ENCODE measurements around the gene DAAM1.

DAAM1 gene

DNA sequence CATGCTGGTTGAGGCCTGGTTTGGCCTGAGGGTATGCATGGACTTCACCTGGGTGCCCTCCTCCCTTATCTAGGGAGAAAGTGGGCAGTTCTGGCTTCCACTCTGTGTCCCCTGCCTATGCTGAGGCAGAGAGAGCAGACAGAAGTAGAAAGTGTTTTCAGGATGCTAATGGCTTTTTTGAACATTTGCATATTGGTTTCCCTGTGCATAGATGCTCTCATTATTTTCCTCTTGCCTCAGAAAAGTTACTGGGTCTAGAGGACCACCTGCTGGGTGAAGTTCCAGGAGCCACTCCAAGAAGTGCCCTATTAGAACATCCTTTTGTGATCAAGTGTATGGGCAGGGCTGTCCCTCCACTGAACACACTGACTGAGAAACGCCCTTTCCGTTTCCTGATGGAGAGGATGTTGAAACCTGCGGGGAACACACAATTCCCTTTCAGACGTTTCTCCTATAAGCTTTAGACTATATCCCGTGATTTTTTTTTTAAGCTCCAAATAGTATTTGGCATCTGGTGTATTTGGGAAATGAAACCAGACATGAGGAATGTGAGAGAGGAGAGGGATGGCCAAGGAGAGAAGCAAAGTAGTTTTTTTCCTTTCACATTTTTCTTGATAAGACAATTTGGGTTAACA is 66.6 kb downstream of the DAAM1 start:
- no peak for DNase-seq (ENCODE audit: low read depth in 2 of 2)

DNA sequence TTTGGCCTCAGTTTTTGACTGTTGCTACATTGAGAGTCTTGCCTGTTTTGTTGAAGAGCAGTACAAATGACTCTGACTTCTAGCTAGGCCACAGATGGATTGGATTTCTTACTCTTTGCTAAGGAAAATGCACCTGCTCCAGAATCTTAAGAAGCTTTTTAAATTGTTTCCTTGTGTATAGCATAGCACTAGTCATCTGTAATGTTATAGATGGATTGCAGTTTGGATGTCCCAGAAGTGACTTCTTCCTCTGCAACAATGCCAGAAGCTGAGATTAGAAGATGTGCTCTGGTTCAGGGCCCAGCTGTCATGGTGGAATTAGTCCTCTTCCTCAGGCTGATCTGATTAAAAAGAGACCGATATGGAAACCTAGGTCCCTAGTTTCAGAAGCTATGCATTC is 67.9 kb downstream of the DAAM1 start:
- DNase-seq (ENCODE audit: low read depth in 2 of 2) = no peak

DNA sequence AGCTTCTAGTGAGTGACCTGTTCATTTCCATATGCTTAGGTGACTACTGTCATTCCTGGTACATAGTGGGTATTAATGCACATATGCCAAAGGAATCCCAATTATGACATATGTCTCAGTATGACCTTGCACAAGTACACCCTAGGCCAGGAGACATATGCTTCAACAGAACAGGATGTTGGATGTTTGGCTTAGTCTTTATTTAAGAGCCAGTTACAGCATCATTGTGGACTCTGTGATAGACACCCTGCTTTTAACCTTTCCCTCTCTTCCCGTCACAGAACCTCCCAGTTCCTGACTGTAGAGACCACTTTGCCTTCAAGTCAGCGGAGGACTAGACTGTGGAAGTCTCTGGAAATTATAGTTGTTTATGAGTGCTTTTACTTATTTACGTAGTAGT is 72.9 kb downstream of the DAAM1 start:
- DNase-seq (ENCODE audit: low read depth in 2 of 2) = no peak

DNA sequence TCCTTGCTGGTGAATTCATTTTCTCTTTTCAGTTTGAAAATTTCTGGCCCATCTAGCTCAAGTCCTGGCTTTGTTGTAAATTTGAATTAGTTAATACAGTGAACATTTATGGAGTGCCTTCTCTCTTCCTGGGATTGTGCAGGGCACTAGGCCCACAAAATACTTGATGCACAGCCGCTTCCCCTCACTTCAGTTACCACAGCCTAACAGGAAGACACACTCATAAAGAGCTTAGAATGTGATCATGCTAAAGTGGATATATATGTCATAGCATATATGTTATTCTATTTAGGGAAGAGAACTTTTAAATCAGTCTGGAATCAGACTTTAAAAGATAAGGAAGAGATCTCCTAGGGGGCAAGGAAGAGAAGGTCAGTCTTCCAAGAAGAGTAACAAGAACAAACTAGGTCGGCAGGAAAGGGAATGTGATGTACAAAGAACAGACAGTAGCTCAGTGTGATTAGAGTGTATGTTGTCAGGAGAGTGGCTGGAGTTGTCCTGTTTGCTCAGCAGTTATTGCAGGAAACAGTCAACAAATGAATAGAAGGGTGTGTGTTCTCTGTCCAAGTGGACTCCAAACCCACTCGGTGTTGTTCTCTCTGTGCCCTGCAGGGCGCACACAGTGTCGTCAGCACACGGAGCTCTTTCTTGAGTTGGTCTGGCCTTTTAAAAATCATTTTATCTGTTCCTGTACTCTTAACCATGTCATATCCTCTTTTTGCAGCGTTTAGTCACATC is 74.4 kb downstream of the DAAM1 start:
- no peak for DNase-seq (ENCODE audit: low read depth in 2 of 2)

DNA sequence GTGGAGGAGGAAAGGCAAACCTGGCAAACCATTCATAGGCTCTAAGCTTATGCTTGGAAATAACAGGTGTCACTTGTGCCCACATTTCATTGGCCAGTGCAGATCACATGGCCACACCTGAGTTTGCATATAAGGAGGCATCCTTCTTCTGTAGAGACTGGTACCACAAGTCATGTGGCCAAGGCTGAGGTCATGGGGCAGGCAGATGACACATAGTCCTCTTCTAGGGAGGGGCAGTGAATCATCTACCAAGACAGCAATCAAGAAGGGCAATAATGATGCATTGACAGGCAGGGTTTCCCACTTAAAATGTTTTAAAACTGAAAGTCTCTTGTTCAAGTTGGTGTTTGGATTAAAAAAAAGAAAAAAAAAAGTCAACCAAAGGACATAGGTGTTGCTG is 77.3 kb downstream of the DAAM1 start:
- DNase-seq (ENCODE audit: low read depth in 2 of 2) = no peak

DNA sequence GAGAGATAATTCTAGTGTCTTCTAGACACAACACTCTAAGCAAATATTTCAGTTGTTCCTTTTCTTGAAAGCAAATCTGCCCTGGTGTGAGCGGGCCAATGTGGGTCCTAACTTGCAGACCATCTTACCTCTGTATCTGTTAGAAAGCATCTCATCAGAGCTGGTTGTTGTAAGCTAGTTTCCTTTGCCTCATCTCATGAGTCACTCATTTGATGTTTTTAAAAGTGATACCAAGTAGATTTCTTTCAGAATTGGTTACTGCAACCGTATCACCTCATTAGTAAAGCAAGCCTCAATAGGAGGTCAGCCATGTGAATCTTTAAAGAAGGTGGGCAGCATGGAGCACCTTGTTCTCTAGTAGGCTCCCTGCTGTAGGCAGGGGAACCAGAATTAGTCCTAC is 78.6 kb downstream of the DAAM1 start:
- no peak for DNase-seq (ENCODE audit: low read depth in 2 of 2)

DNA sequence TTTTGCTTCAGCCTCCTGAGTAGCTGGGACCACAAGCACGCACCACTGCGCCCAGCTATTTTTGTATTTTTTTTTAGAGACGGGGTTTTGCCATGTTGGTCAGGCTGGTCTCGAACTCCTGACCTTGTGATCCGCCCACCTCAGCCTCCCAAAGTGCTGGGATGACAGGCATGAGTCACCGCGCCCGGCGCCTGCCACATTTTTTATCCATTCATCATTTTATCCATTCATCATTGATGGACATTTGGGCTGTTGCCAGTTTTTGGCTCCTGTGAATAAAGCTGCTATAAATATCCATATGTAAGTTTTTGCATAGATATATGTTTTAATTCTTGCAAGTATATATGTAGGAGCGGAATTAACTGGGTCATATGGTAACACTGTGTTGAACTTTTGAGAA is 79.5 kb downstream of the DAAM1 start:
- DNase-seq (ENCODE audit: low read depth in 2 of 2) = no peak

DNA sequence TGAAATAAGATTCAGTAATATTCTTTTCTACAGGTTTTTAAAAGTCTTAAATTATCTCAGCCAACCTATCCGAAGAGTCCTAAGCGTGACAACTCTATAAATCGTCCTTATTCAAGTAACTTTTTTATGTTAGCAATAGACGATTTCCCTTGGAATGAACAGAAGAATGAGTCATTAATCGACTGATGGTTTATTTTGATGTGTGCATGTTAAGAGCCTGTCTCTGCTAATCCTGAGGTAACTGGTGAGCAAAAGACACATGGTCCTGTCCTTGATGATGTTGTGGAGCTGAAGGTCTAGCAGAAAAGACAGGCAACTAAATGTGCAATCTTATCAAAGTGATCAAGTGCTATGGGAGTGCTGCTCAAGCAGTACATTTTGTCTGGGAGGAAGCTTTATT is 80.4 kb downstream of the DAAM1 start:
- DNase-seq (ENCODE audit: low read depth in 2 of 2) = no peak

DNA sequence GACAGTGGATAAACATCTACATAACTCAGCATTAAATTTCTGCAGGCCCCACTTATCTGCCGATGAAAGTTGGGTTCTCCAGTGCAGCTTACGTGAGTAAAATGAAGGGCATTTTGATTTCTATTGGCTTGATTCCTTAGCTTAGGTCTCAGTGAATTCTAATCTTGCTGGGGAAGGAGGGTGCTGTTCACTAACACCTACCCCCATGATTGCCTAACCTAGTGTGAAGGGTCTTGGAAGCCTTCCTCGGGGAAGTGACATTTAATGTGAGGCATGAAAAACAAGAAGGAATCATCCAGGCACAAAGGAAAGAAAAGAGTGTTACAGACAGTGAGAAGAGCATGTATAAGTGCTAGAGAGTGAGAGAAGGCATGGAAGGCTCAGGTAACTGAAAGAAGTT is 81.0 kb downstream of the DAAM1 start:
- DNase-seq (ENCODE audit: low read depth in 2 of 2) = no peak

DNA sequence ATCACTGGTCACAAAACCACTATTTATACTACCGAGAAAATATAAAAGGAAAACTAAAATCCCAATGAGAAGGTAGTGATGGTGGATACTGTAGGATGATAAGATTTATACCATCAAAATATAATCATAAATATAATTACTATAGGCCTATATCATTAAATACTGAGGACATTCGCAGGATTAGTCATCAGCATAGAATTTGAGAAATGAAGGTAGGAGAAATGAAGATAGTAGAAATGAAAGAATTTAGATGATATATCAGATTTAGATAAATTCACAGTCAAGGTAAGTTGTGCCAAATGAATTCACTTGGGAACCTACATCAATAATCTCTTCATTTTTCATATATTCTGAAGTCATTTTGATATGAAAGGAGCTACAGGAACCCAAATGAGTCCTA is 82.8 kb downstream of the DAAM1 start:
- no peak for DNase-seq (ENCODE audit: low read depth in 2 of 2)

DNA sequence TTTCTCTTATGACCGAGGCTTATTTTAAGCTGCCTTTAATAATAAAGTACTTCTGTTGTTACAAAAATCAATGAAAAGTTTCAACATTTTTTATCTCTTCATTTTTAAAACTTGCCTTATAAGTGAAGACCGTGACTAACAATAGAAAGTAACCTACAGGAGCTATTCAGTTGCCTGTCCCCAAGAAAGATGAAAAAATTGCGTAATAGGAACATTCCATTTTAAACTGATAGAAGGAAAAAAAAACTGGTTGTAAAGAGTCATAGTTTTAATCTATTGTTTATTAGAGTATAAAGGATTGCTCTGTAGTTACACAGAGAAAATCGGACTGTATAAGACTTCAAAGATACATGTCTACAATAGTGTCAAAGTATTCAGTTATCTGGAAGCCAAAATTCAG is 83.3 kb downstream of the DAAM1 start:
- DNase-seq (ENCODE audit: low read depth in 2 of 2) = no peak

DNA sequence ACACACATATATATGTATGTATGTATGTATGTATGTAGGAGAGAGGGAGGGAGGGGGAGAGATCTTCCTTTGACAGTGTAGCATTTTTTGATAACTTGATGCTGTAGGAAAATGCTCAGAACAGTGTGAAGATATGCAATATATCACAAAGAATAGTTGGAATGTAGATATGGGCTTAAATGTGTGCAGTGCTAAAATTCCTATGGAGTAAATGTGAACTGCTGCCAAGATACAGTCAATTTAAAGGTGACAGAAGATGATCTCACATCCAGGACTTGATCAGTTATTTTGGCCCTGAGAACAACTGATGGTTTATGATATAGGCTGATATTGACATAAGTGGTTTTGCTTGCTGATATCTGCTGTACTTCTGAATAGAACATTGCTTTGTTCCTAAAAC is 84.2 kb downstream of the DAAM1 start:
- no peak for DNase-seq (ENCODE audit: low read depth in 2 of 2)

DNA sequence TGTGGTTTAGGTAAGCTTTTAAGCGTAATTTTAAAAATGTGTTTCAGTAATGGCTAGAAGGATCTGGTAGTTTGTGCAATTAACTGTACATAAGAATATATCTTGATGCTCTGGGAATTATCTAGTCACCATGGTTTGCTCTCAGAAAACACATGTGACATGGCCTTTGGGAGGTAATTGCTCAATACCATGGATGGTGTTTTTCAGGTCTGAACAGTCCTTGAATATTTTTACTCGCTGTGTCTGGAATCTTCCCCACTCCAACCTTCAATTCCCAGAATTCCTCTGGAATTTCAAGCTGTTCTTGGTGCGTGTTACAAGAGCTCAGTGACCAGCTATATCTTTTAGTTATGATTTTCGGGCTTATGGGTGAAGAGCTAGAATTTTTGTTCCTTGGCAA is 85.3 kb downstream of the DAAM1 start:
- no peak for DNase-seq (ENCODE audit: low read depth in 2 of 2)

DNA sequence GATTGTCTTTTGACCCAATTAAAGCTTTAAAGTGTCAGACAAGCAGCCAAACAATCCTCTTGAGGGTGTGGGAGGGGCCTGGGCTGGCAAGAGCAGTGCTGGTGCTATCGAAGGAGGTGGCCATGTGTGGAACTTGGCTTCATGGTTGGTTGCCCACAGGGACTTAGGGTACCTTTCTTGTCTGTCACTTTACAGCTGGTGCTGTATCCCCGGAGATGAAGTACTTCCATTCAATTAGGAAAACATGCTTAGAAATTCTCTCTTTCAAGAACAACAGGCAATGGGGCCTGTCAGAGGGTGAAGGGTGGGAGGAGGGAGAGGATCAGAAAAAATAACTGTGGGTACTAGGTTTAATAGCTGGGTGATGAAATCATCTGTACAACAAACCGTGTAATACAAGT is 86.5 kb downstream of the DAAM1 start:
- DNase-seq (ENCODE audit: low read depth in 2 of 2) = no peak

DNA sequence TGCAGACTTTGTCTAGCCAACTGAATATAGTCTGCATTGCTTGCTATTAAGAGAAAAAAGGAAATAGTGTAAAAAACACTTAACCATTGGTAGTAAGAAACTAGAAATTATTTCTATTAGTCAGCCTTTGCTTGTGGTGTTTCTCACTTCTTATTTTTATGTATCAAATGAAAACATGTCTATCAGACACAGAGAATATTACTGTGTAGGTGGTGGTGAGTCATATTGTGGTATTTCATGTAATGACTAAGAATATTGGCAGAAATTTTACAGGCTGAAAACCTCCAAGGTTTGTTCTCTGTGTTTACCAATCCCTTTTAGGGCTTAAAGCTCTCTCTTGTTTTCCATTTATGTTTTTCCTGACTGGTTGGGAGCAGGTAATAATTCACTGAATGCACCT is 87.2 kb downstream of the DAAM1 start:
- no peak for DNase-seq (ENCODE audit: low read depth in 2 of 2)

DNA sequence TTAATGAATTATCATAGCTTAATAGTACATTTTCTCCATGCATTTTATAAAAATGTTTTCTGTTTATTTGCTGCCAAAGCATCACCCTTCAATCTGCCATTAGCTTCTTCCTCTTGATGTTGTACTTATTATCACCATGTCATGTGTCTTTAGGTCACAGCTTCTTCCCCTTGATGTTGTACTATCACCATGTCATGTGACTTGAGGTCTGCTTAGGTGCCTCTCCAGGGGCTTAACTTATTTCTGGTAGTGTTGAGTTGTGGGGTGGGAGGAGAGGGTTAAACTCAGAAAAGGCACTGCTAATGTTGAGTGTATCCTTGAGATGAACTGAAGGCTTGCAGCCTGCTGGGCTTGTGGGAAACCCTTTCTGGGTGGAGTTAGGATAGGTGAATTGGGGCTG is 87.8 kb downstream of the DAAM1 start:
- no peak for DNase-seq (ENCODE audit: low read depth in 2 of 2)

DNA sequence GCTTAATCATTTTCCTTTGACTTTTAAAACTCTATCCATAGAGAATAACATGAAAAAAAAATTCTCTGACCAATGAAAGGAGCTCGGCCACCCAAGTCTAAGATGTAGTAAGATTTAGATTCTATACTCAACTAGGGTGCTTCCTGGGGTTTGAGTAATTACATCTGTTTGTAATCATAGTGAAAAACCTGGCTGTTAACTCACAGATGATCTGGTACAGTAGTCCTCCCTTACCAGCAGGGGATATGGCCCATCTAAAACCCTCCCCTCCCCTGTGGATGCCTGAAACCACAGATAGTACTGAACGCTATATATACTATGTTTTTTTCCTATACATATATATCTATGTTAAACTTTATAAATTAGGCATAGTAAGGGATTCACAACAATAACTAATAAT is 89.2 kb downstream of the DAAM1 start:
- DNase-seq (ENCODE audit: low read depth in 2 of 2) = no peak

DNA sequence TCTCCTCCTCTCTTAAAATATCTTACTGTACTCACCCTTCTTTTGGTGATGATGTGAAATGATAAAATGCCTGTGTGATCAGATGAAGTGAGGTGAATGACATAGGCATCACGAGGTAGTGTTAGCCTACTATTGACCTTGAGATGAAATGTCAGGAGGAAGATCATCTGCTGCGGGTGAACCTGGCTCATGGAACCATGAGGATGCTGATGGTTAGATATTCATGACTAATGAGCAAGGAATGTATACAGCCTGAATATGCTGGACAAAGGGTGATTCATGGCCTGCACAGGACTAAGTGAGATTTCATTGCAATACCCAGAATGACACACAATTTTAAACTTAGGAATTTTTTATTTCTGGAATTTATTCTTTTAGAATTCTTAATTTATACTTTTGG is 89.6 kb downstream of the DAAM1 start:
- no peak for DNase-seq (ENCODE audit: low read depth in 2 of 2)

DNA sequence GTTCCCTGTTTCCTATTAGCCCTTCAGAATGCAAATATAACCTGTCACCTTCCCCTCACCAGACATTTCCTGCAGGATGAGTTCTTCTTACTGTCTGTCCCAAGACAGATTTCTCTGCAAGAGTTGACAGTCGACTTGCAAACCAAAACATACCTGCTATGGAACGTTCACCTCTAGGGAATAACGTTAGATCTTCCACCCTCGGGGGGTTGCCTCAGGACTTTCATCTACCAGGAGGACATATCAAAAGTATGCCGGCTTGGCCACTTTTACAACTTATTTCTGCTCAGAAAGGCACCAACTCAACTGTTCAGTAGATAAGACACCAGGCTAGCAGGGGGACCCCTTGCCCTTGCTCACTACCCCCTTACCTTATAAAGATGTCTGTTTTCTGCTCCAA is 92.5 kb downstream of the DAAM1 start:
- no peak for DNase-seq (ENCODE audit: low read depth in 2 of 2)

DNA sequence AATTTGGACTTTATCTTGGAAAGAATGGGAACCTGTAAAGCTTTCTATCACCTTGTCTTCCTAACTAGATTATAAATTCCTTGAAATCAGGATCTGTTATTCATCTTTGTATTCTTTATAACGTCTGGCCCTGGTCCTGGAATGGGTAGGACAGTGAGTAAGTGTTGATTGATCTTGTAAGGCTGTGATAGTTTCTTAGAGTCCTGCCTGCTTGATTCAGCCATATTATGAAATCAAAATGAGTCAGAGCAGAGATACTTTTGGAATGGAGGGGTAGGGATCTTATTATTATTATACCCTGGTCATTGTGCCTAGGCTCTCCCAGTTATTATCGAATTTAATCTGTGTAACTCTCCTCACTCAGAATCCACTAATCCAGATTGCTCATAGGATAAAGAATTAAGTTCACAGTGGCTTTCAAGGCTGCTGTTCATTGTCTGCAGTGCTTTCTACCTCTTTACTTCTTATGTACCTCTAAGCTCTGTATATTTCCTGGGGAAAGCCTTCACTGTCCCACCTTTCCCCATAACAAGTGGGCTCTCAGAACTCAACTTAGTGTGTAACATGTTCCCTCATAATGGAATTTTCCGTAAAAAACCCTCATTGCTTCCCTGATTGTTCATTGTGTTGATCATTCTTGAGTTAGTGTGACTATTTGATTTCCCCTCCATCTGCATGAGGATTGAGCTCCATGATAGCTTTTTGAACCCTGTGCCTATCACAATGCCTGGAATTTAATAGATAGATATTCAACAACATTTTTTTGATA is 93.3 kb downstream of the DAAM1 start:
- no peak for DNase-seq (ENCODE audit: low read depth in 2 of 2)

DNA sequence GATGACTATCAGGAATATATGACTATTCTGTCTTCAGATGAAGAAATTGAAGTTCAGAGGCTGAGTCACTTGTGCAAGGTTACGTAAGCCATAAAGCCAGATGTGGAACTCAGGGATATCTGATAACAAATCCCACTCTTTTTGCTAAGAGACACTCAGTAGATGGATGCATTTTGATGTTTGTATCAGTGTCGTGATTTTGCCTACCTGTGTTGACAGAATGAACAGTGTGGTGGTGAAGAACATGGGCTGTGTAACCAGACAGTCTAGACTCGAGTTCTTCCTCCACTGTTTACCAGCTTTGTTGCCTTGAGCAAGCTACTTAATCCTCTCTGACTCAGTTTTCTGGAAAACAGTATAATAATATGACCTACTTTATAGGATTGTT is 93.9 kb downstream of the DAAM1 start:
- no peak for DNase-seq (ENCODE audit: low read depth in 2 of 2)

DNA sequence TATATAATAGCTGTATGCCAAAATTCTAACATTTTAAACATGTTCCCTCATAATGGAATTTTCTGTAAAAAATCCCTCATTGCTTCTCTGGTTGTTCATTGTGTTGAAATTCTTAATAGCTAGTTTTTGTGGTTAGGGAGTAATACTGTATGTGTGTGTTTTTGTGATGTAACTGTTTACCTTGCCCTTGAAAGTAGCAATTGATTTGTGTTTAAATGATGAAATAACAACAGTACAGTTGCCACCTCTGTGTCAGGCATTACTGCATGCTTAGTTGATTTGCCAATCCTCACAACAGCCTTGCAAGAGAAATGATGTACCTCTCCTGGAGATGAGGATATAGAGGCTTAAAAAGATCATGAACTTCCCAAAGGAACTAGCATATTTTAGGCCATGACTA is 94.9 kb downstream of the DAAM1 start:
- DNase-seq (ENCODE audit: low read depth in 2 of 2) = no peak

DNA sequence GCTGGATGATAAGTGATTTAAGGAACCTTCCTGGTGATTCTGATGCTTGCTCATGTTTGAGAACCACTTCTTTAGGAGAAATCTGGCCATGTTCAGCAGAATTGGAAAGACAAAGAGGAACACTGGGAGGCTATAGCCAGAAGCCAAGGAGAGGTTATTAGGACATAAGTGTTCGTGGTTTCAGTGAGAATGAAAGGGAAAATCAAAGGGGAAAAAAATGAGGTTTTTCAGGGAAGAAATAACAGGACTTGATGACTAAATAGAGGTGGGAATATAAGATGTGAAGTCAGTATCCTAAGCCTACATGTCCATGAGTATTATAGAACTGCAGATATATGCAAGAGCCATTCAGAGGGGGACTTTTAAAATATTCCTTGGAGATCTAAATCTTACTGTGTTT is 95.6 kb downstream of the DAAM1 start:
- DNase-seq (ENCODE audit: low read depth in 2 of 2) = no peak
